DMS153 treated with DMSO at 0.1 percent for 48 hours (cell line): ENCODE data around the gene IKBKG.
"Not testable (repeated sequence)": the region's sequence is repeated elsewhere in the genome, so short reads cannot be mapped to it uniquely, and the experiment has no call there.

Experiments
- DNase-seq: peaks from one replicate; lab custom pipeline; 2025; ENCODE audit not compliant: unreplicated experiment; lab: John Stamatoyannopoulos, UW

IKBKG gene

DNA sequence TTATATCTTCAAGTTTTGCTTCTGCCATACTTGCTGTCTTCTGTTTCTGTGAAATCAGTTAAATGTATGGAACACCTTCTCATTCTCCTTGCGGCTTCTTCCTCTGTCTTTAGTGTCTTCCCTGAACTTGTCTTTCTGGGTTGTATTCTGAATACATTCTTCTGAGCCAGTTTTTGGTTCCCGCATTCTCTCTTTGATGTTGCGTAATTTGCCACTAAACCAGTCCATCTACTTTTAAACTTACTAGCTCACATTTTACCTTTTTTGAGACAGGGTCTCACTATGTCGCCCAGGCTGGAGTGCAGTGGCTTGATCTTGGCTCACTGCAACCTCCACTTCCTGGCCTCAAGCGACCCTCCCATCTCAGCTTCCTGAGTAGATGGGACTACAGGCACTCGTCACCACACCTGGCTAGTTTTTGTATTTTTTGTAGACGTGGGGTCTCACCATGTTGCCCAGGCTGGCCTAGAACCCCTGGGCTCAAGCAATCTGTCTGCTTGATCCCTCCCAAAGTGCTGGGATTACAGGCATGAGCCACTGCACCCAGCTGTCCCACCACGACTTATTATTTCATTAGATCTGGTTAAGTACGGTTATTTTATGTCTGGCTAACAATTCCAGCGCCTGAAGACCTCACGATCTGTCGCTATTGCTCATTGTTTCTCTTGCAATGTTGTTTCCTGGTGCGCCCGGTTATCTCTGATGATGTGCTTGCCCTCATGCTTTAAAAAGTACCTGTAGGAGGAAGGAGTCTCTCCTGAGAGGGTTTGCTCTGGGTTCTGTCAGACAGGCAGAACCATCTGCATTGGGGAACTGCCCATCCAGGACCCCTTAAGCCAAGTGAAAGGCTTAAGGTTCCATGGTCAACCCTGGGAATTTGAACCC, 21.6 kb upstream of the IKBKG start:
- no peak for DNase-seq

DNA sequence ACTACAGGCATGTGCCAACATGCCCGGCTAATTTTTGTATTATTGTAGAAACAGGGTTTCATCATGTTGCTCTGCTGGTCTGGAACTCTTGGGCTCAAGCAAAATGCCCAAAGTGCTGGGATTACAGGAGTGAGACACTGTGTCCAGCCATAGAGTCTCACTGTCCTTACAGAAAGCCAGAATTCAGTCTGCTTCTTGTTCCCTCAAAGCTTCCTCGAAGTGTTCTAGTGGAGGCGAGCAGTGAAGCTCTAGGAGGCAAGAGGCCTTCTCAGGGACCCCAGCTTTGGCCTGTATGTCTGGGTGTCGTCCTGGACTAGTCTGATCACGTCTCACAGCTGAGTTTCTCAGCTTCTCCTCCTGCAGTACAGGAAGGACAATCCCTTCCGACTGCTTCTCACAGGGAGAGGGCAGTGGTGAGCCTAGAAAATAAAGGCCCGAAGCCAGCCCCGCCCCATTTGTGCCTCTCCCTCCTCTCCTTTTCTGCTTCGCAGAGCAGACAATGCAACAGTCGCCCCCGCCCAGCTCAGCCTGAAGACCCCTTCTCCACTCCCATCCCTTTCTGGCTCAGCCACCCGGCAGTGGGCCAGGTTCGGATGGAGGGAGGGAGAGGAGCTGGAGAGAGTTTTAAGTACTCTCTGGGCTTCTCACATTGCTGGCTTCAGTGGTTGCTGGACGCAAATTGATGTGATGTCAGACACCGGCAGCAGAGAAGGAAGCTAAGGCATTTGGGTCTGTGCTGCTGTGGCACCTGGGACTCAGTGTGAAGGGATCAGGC, 20.3 kb upstream of the IKBKG start:
- DNase-seq, result peak; percentile 85

DNA sequence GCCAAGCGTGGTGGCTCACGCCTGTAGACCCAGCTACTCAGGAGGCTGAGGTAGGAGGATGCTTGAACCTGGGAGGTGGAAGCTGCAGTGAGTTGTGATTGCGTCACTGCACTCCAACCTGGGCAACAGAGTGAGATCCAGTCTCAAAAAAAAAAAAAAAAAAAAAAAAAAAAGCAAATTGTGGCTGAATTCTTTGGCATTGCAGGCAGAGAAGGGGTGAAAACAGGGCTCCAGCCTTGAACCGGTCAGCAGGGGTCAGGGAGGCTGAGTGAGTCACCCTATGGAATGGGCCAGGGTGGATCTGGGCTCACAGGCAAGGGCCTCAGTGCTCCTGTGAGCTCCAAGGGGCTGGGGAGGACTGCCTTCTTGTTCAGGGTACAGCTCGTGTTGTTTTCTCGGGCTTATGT, 18.2 kb upstream of the IKBKG start:
- no peak for DNase-seq

DNA sequence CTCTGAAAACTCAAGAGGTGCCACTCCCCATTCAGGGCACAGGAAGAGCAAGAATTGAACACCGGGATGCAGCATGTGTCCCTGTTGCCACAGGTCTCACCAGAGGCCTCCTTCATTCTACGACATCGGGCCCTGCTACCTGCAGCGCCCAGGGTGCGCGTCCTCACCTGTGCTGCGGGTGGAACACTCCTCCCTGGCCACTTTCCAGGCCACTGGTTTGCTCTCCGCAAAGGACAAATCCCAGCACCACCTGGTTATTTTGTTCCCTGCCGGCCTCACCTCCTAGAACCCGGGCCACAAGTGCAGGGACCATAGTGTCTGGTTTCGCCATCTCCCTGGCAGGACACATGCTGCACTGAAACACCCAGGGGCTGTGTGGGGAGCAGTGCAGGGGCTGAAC, 17.1 kb upstream of the IKBKG start:
- DNase-seq, result no peak

DNA sequence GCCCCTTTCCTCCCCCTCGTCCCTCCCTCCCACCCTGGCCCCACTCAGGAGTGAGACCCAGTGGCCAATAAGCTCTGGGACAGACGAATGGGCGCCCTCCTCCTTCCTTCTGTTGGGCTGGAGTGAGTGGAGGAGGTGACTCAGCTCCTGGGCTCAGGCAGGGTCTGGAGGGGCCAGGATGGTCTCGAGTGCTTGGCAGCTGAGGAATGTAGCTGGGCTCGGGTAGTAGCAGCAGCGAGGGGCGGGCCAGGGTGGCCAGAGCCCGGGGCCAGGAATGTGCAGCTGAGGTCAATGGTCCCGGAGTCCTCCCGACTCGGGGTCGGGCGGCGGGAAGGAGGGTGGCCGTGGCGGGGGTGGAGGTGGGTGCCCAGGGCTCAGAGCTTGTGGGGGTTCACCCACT, 15.8 kb upstream of the IKBKG start:
- no peak for DNase-seq

DNA sequence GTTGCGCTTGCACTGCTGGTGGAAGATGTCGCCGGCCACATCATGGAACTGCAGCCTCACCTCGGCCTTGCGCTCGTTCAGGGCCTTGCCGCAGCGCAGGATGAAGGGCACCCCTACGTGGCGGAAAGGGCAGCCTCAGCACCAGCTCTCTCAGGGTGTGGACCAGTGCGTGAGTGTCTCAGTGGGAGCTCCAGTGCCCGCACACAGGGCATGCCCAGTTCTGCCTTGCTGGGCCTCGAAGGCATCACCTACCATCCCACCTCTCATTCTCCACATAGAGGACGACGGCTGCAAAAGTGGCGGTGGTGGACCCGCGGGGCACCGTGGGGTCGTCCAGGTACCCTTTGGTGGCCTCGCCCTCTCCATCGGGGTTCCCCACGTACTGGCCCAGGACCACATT, 14.7 kb upstream of the IKBKG start:
- no peak for DNase-seq

DNA sequence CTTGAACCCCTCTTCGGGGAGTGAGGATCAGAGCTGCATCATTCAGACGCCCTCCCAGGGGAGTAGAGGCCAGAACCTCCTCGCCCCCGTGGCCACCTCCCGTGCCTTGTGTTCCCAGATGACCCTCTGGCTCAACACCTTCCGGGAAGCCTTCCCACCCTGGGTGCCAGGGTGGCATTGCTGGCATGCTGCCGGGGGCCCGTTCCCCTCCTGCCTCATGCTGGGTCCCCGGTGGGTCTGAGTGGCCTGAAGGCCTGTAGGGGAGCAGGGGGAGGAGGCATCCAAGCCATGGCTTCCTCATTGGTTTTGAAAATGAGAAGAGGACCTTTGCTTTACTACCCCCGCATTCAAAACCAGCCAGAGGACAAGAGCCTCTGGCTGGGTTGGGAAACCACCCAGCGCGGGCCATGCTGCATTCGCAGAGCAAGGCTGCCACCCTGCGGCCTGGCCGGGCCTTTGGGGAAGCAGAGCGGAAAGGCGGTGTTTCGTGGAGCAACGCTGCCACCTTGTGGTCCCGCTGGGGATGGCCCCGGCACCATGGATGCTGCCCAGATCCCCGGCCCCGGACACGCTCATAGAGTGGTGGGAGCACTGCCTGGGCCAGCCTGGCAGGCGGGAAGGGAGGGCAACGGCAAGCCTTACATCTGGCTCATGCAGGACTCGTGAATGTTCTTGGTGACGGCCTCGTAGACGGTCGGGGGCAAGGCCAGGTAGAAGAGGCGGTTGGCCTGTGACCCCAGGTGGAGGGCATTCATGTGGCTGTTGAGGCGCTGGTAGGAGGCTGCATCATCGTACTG, 12.7 kb upstream of the IKBKG start:
- DNase-seq, result peak; percentile 74

DNA sequence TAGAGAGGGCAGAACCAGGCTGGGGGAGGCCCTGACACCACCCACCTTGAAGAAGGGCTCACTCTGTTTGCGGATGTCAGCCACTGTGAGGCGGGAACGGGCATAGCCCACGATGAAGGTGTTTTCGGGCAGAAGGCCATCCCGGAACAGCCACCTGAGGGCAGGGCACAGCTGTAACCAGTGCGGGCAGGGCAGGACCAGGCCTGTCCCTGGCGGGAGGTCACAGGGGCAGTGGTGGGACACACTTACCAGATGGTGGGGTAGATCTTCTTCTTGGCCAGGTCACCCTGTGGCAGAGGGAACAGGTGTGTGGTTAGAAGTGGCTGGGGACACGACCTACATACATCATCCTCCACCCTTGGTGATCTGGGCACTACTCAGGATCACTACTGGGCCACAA, 11.5 kb upstream of the IKBKG start:
- no peak for DNase-seq

DNA sequence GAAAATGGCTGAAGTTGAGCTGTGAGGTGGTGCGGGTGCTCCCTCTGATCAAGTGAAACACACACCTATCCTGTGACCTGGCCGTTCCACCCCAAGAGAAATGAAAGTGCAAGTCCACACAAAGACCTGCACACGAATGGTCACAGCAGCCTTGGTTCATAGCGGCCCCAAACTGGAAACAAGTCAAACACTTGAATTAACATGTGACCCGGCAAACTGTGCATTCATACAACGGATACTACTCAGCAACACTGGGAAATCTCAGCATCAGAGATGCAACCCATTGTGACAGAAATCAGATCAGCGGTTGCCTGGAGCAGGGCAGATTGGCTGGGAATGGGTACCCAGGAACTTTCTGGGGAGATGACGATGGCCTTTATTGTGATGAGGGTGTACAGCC, 8.3 kb upstream of the IKBKG start:
- no peak for DNase-seq

DNA sequence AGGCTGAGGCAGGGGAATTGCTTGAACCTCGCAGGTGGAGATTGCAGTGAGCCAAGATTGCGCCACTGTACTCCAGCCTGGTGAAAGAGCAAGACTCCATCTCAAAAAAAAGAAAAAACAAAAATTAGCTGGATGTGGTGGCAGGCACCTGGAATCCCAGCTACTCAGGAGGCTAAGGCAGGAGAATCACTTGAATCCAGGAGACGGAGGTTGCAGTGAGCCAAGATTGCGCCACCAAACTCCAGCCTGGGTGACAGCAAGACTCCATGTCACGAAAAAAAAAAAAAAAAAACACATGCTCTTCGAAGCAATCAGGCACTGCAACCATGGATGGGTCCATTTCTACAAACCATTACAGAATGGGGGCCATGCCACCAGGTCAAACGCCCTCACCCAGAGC, 7.1 kb upstream of the IKBKG start:
- not testable (repeated sequence) for DNase-seq

DNA sequence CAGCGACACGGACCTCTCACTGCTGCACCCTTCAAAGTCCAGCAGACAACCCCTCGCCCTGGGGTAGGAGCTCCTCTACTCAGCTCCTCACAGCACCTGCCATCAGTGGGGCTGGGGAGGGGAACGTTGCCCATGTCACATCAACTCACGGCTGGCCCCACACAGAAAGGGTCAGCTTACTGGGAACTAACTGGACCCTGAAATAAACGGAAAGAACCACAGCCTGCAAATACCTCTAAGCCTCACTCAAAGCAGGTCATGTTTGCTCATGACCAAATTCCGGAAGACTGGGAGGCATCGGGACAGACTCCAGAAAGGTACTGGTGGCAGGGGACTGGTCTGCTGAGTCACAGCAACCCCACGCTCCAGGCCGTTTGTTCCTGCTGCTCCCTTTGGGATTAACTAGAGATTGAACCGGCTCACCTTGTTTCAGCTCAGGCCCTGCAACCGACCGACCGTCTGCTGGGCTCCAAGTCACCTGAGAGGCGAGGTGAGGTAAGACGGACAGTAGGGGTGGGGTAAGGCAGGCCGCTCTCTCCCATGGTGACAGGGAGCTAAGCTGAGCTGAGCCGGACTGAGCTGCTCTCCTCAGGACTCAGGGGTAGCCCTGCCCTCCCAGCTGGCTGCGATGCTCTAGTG, 6.4 kb upstream of the IKBKG start:
- no peak for DNase-seq

DNA sequence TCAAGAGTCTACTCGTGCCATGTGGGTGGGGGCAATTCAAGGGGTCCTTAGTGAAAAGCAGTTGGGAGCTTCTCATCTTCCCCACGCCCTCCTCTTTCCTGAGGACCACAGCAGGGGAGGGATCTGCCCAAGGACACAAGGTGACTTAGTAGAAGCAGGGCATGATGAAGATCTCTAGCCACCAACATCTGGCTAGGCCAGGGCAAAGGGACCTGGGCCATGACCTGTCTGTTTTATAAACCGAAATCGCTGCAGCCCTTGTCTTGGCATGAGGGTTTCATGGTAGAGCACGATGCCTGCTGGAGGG, 5.9 kb upstream of the IKBKG start:
- no peak for DNase-seq

DNA sequence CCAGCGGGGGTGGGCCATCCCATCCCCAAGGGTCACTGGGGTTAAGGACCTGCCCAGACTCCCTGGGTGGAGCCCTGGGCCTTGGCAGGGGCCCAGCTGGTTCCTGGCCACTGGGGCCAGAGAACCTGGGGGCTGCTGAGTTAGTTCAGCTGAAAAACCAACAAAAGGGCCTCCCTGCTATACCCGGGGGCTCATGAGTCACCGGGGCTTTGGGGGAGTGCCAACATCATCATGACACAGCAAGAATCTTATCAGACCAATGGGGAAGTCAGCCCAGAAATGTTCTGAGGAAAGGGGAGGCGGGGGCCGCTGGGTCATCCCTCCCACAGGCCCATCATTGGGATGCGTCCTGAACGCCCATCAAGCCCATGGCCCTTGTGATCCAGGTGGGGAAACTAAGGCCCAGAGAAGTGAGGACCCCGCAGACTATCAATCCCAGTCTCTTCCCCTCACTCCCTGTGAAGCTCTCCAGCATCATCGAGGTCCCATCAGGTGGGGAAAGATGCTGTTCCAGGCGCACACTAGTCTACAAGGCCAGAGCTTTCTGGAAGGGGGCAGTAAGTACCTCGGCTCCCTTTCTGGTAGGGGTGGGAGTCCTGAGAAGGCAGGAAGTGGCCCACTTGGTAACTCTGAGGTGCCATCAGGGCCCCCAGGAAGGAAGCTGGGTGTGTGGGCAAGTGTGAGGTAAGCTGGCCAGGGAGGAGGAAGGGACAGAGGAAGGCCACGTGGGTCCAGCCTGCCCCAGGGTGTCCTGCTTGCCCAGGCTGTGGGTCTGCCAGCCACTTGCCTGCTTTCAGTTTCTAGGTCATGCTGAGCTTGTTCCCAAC, 5.3 kb upstream of the IKBKG start:
- DNase-seq, result no peak

DNA sequence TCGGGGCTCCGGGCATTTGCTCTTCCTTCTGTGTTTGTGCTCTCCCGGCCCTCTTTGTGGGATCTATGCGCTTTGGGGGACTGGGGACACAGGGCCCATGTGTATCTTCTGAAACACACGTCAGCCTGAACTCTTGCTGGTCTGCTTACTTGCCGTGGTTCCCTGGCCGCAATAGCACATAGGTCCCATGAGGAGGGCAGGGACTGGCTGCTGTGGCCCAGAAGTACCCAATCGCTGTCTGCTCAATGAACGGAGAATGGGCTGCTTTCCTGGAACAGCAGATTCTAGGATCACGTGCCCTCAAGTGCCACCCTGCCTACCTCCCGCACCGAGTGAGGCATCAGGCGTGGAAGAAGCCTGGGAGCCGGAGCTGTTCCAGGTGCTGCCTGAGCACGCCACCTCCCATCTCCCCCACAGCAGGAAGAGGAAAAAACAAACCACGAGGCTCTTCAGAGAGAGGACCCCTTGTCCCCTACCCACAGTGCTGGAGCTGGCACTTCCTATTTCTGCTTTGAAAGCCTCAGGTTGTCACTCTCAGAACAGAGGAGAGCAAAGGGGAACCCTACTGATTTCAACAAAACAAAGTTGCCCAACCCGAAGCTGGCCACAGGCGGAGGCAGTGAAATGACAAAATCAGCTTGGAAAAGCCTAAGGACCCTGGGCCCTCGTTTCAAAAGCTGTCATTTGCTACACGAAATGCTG, 4.5 kb upstream of the IKBKG start:
- no peak for DNase-seq

DNA sequence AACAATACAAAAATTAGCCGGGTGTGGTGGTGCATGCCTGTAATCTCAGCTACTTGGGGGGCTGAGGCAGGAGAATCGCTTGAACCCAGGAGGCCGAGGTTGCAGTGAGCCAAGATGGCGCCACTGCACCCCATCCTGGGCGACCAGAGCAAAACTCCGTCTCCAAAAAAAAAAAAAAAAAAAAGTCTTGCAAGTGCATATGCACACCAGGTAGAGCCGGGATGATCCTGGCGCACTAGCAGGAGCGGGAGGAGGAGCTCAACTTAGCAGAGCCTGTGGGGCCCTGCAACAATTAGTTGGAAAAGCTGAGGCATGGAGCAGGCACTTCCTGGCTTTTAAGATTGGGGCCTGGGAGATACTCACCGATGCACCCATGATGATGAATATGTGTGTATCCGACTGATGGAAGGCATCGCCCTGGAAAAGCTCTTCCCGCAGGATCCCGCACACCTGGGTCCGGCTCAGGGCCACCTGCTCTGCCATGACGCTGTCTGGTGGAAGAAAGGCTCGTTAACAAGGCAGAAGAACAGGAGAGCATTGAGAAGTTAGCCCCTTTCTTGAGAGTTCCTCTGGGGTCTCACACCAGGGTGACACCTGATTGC, 1.6 kb upstream of the IKBKG start:
- no peak for DNase-seq

DNA sequence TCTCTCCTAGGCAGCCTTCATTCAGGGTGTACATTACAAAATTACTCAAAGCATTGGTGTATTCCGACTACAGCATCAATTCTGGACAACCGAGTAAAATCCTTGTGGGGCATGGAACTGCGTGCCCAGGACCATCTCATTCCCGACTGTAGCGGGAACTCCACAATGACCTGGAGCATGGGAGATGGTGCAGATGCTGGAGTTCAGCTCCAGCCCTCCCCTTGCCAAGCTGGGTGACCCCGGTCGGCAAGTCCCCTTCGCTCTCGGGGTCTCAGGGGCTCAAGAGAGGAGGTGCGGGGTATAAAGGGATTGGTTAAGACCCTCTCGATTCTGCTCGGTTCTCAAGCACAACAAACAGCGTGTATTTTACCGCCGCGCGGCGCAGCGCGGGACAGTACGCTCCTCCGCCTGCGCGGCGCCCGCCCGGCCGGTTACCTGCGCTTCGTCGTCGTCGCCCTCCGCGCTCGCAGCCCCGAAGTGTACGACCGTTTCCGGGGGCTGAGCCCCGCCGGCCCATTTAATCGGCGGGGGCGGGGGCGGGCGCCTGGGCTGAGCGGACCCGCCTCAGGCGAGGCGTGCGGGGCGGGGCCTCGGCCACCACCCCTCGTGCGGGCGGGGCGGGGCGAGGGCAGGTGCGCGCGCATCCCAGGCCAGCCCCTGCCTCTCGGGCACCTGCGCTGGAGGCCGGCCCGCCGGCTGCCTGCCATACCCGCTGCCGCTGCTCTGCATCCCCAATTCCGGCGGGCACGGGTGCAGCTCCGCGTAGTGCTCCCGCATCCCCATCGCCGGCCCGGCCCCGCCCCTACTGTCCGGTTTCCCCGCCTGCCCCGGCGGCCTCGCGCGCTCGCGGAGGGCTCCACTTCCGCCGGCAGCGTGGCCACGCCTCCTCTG, 821 bp upstream of the IKBKG start, which contains the start of gene G6PD:
Gene G6PD, minus strand, starts transcription at position 493 of the 891 bp plus-strand sequence. CDS start 691 bp downstream, outside the sequence.
- peak; percentile 51 for DNase-seq

DNA sequence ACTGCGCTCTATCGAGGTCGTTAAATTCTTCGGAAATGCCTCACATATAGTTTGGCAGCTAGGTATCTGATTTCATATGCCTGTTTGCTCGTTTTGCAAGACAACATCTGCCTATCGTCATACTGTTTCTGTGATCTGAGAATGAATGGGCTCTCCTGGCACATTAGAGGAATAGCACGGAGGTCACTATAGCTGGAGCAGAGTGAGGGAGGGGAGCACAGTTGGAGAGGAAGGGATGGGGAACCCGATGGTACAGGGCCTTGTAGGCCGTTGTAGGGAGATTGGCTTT, 552 bp downstream of the IKBKG start:
- DNase-seq, result no peak

DNA sequence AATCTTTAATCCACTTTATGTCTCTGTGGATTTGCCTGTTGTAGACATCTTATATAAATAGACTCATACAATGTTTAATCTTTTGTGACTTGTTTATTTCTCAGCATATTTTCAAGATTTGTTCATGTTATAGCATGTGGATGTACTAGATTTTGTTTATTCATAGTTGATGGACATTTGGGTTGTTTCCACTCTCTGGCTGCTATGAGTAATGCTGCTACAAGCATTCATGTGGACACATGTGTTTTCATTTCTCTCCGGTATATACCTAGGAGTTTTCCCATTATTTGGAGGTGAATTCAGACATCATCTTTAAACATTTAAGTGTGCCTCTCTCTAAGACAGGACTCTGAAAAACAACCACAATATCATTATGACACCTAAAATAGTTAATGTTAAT, 2.3 kb downstream of the IKBKG start:
- no peak for DNase-seq
